Measurements from ENCODE around the gene BCDIN3D.

The BCDIN3D gene

GRCh38 chr12:49793620-49794019, 49.3 kb downstream of the BCDIN3D start:
- H3K4me1 ChIP-seq (ENCODE audit: control insufficient read depth in 5 of 5, insufficient read depth in 5 of 5, low read length in 5 of 5): peaks cover 0 to 9% (median 3%) of the 10 kb centered on the region in 5 donors
- no peak overlapping the region for H3K9ac ChIP-seq (ENCODE audit: low read length in 5 of 5)
- peaks cover 5 to 87% (median 67%) of the 10 kb centered on the region in 5 donors for H3K36me3 ChIP-seq (ENCODE audit: control insufficient read depth in 5 of 5, insufficient read depth in 5 of 5, low read length in 5 of 5)
- H3K27ac ChIP-seq (ENCODE audit: low read depth, low read length): no peak overlapping the region
- H3K9me3 ChIP-seq (ENCODE audit: control insufficient read depth in 5 of 5, low read length in 5 of 5): no peaks in the 10 kb centered on the region
- H3K27me3 ChIP-seq (ENCODE audit: control insufficient read depth in 5 of 5, insufficient read depth in 4 of 5, low read length in 5 of 5): no peaks in the 10 kb centered on the region
- H3K4me3 ChIP-seq (ENCODE audit: low read depth in 1 of 5, low read length in 5 of 5): no peak overlapping the region

GRCh38 chr12:49792976-49793580, 49.8 kb downstream of the BCDIN3D start:
- Histone ChIP-seq H3K36me3 (ENCODE audit: control insufficient read depth in 5 of 5, insufficient read depth in 5 of 5, low read length in 5 of 5) (peaks cover 5 to 82% (median 62%) of the 10 kb centered on the region in 5 donors), H3K4me1 (ENCODE audit: control insufficient read depth in 5 of 5, insufficient read depth in 5 of 5, low read length in 5 of 5) (peaks cover 0 to 7% (median 3%) of the 10 kb centered on the region in 5 donors), H3K27me3 (ENCODE audit: control insufficient read depth in 5 of 5, insufficient read depth in 4 of 5, low read length in 5 of 5) (no peaks in the 10 kb centered on the region), H3K4me3 (ENCODE audit: low read depth in 1 of 5, low read length in 5 of 5) (no peak overlapping the region), H3K27ac (ENCODE audit: low read depth, low read length) (no peak overlapping the region), H3K9me3 (ENCODE audit: control insufficient read depth in 5 of 5, low read length in 5 of 5) (no peaks in the 10 kb centered on the region), H3K9ac (ENCODE audit: low read length in 5 of 5) (no peak overlapping the region)

- H3K9ac ChIP-seq (ENCODE audit: low read length in 5 of 5): no peak overlapping the region
- no peaks in the 10 kb centered on the region for H3K27me3 ChIP-seq (ENCODE audit: control insufficient read depth in 5 of 5, insufficient read depth in 4 of 5, low read length in 5 of 5)
- H3K4me1 ChIP-seq (ENCODE audit: control insufficient read depth in 5 of 5, insufficient read depth in 5 of 5, low read length in 5 of 5): peaks cover 0 to 3% (median under 1%) of the 10 kb centered on the region in 5 donors
- peaks cover 5 to 75% (median 55%) of the 10 kb centered on the region in 5 donors for H3K36me3 ChIP-seq (ENCODE audit: control insufficient read depth in 5 of 5, insufficient read depth in 5 of 5, low read length in 5 of 5)
- no peak overlapping the region for H3K27ac ChIP-seq (ENCODE audit: low read depth, low read length)
- no peak overlapping the region for H3K4me3 ChIP-seq (ENCODE audit: low read depth in 1 of 5, low read length in 5 of 5)
- peaks cover 0 to 3% (median 0%) of the 10 kb centered on the region in 5 donors for H3K9me3 ChIP-seq (ENCODE audit: control insufficient read depth in 5 of 5, low read length in 5 of 5)
These were observed 50.5 kb downstream of the BCDIN3D start for GRCh38 chr12:49792181-49792970.

GRCh38 chr12:49791700-49792099, 51.2 kb downstream of the BCDIN3D start:
- H3K36me3 ChIP-seq (ENCODE audit: control insufficient read depth in 5 of 5, insufficient read depth in 5 of 5, low read length in 5 of 5): peaks cover 5 to 68% (median 48%) of the 10 kb centered on the region in 5 donors
- no peaks in the 10 kb centered on the region for H3K27me3 ChIP-seq (ENCODE audit: control insufficient read depth in 5 of 5, insufficient read depth in 4 of 5, low read length in 5 of 5)
- H3K4me3 ChIP-seq (ENCODE audit: low read depth in 1 of 5, low read length in 5 of 5): no peak overlapping the region
- H3K9me3 ChIP-seq (ENCODE audit: control insufficient read depth in 5 of 5, low read length in 5 of 5): peaks cover 0 to 3% (median 0%) of the 10 kb centered on the region in 5 donors
- H3K4me1 ChIP-seq (ENCODE audit: control insufficient read depth in 5 of 5, insufficient read depth in 5 of 5, low read length in 5 of 5): peaks cover 0 to 3% (median 0%) of the 10 kb centered on the region in 5 donors
- H3K9ac ChIP-seq (ENCODE audit: low read length in 5 of 5): no peak overlapping the region
- H3K27ac ChIP-seq (ENCODE audit: low read depth, low read length): no peak overlapping the region

- Histone ChIP-seq H3K4me1 (ENCODE audit: control insufficient read depth in 5 of 5, insufficient read depth in 5 of 5, low read length in 5 of 5) (peaks cover 0 to 3% (median 0%) of the 10 kb centered on the region in 5 donors), H3K27ac (ENCODE audit: low read depth, low read length) (no peak overlapping the region), H3K4me3 (ENCODE audit: low read depth in 1 of 5, low read length in 5 of 5) (no peak overlapping the region), H3K27me3 (ENCODE audit: control insufficient read depth in 5 of 5, insufficient read depth in 4 of 5, low read length in 5 of 5) (no peaks in the 10 kb centered on the region), H3K9me3 (ENCODE audit: control insufficient read depth in 5 of 5, low read length in 5 of 5) (peaks cover 0 to 3% (median 0%) of the 10 kb centered on the region in 5 donors), H3K36me3 (ENCODE audit: control insufficient read depth in 5 of 5, insufficient read depth in 5 of 5, low read length in 5 of 5) (peaks cover 5 to 61% (median 40%) of the 10 kb centered on the region in 5 donors), H3K9ac (ENCODE audit: low read length in 5 of 5) (no peak overlapping the region)
These were observed 52.0 kb downstream of the BCDIN3D start for GRCh38 chr12:49790741-49791555.

- Histone ChIP-seq H3K4me1 (ENCODE audit: control insufficient read depth in 5 of 5, insufficient read depth in 5 of 5, low read length in 5 of 5) (peaks cover 0 to 3% (median 0%) of the 10 kb centered on the region in 5 donors), H3K9me3 (ENCODE audit: control insufficient read depth in 5 of 5, low read length in 5 of 5) (peaks cover 0 to 3% (median 0%) of the 10 kb centered on the region in 5 donors), H3K36me3 (ENCODE audit: control insufficient read depth in 5 of 5, insufficient read depth in 5 of 5, low read length in 5 of 5) (peaks cover 5 to 51% (median 33%) of the 10 kb centered on the region in 5 donors)
These were observed 52.9 kb downstream of the BCDIN3D start for GRCh38 chr12:49789992-49790391.

GRCh38 chr12:49787672-49788071, 55.2 kb downstream of the BCDIN3D start:
- Histone ChIP-seq H3K27me3 (ENCODE audit: control insufficient read depth in 5 of 5, insufficient read depth in 4 of 5, low read length in 5 of 5) (no peaks in the 10 kb centered on the region), H3K9me3 (ENCODE audit: control insufficient read depth in 5 of 5, low read length in 5 of 5) (peaks cover 0 to 3% (median 0%) of the 10 kb centered on the region in 5 donors), H3K9ac (ENCODE audit: low read length in 5 of 5) (no peak overlapping the region), H3K4me1 (ENCODE audit: control insufficient read depth in 5 of 5, insufficient read depth in 5 of 5, low read length in 5 of 5) (peaks cover 2 to 23% (median 16%) of the 10 kb centered on the region in 5 donors), H3K36me3 (ENCODE audit: control insufficient read depth in 5 of 5, insufficient read depth in 5 of 5, low read length in 5 of 5) (peaks cover 5 to 28% (median 25%) of the 10 kb centered on the region in 5 donors), H3K4me3 (ENCODE audit: low read depth in 1 of 5, low read length in 5 of 5) (no peak overlapping the region), H3K27ac (ENCODE audit: low read depth, low read length) (no peak overlapping the region)

More at GRCh38 chr12:49789992-49790391, 52.9 kb downstream of the BCDIN3D start:
- Histone ChIP-seq H3K27me3 (ENCODE audit: control insufficient read depth in 5 of 5, insufficient read depth in 4 of 5, low read length in 5 of 5) (no peaks in the 10 kb centered on the region), H3K9ac (ENCODE audit: low read length in 5 of 5) (no peak overlapping the region), H3K4me3 (ENCODE audit: low read depth in 1 of 5, low read length in 5 of 5) (no peak overlapping the region), H3K27ac (ENCODE audit: low read depth, low read length) (no peak overlapping the region)

Data from subcutaneous abdominal adipose tissue (tissue), 5 donors.